Right ventricle myocardium superior (tissue), 1 donor: ENCODE measurements around the gene TTLL12. TPM values are rescaled to one million over a fixed set of nuclear protein-coding genes. Genes with fewer than 3 reads are reported as not detected.

Experiments used
- ATAC-seq: fragments of 200-7000 bp; cut with Tn5 transposase; one replicate; pipeline ENCODE4 v1.9.1; 2020; ENCODE audit warnings: mild to moderate bottlenecking; ENCODE audit not compliant: poor library complexity
- DNase-seq: peaks from one replicate; pipeline ENCODE4 v3.0.0-alpha.2; 2020
- intact Hi-C: fragments of 100-400 bp; cut with DNase I; formaldehyde crosslinking; loops from one replicate; pipeline ENCODE4 v1.11.2; 2022
- total RNA-seq: library from RNA; stranded (reverse); fragmentation: NEBNext Ultra II Directional; extraction: Animal tissue kit (Norgen Biotek cat#: 25700); gene quantifications from one replicate; pipeline ENCODE4 v1.2.1, GENCODE V29; 2021
- donor health status: DM: no; HTN: yes; CAD: no; lungs with severe emphysema.

Gene TTLL12
- total RNA-seq, 1 donor from 2014 or later = 11.1 TPM

DNA sequence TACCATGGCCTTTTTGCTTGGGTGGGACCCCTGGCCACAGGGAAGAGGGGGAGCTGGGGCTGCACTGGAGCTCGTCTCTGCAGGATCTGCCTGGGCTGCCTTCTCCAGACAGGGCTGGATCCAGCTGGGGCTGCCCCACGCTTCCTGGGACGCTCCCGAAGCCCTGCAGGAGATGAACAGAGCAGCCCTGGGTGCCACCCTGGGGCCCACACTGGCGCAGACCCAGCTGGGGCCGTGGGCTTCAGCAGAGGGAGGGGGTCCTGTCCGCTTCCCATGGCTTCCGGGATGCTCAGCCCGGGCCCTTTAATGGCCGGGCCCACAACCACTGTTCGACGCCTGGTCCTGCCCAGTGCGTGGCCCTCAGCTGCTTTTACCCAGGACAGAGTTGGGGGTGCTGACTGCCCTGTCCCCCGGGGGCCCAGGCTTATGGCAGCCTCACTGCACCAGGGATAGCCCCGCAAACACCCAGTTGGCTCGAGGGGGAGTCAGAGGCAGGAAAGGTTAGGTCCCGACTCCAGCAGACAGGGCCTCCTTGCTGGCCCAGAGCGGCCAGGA is 23.6 kb downstream of the TTLL12 start:
- ATAC-seq (no peak), DNase-seq (no peak)
- intact Hi-C loops = no loop called here

DNA sequence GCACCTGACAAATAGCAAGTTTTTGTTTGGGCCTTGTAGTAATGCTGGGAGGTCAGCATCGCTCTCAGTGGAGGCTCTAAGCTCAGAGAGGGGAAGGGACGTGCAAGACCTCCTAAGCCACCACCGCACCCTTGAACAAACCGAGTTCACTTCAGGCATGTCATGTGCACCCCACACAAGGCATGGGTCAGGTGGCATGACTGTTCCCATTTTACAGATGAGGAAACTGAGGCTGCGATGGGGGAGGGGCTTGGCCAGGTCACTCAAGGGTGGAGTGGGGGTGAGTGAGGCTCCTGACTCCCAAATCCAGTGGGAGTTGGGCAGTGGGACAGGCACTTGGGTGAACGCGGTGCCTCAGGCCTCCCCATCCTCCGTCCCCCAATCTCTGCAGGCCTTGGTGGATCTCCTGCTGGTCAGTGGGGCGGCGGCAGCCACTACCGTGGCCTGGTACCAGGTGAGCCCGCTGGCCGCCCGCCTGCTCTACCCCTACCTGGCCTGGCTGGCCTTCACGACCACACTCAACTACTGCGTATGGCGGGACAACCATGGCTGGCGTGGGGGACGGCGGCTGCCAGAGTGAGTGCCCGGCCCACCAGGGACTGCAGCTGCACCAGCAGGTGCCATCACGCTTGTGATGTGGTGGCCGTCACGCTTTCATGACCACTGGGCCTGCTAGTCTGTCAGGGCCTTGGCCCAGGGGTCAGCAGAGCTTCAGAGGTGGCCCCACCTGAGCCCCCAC is 24.4 kb downstream of the TTLL12 start:
- DNase-seq = no peak
- no peak for ATAC-seq
- intact Hi-C loops = no loop called here

DNA sequence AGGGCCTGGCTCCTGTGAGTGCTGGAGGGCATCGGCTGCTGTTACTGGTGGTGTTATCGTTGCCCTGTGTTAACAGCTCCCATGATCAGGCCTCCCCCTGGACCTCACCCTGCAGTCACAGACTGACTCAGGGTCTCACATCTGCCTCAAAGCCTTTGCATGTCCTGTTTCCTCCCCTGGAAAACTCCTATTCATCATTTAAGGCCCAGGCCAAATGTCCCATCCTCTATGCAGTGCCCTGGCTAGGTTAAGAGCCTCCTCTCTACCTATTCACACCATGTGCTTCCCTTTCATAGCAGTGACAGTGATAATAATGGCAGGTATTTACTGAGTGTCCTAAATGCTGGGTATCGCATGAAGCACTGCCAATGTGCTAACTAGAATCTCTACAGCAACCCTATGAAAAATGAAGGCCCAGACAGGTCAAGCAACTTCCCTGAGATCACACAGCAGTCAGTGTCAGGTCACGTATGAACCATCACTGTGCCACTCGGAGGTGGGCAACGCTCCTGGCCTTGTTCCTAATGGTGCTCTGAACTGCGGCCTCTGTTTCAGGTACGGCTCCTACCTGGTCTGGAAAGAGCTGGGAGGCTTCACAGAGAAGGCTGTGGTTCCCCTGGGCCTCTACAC is 26.3 kb downstream of the TTLL12 start:
- intact Hi-C loops = no loop called here
- ATAC-seq (no peak), DNase-seq (no peak)

DNA sequence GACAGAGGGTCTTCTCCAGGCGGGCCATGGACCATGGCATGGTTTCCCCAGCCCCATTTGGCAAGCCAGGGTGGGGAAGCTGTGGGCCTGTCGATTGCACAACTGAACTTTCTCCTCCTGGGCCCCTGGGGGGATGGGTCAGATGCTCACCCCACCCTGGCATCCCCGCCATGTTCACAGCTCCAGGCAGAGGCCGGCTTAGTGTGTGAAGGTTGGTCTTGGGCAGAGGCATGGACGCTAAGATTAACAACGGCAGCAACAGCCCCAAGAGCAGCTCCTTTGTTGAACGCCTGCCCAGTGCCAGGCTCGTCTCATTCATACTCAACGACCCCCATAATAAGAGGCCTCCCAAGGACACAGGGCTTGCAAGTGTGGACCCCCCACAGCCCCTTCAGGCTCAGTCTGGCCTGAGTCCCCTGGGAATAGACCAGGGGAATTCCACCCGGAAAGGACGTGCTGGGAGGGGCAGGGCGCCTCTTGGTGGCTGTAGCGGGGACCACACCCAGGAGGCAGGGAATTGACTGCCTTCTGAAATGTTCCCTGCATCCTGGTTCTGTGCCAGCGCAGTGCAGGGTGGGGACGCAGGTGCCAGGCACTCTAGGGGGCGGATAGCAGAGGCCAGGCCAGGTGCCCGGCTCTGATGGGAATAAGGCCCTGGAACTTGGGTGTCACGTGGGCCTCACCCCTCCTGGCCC is 27.3 kb downstream of the TTLL12 start:
- intact Hi-C loops = no loop called here
- DNase-seq = peak; percentile 53
- peak; percentile 1 for ATAC-seq

DNA sequence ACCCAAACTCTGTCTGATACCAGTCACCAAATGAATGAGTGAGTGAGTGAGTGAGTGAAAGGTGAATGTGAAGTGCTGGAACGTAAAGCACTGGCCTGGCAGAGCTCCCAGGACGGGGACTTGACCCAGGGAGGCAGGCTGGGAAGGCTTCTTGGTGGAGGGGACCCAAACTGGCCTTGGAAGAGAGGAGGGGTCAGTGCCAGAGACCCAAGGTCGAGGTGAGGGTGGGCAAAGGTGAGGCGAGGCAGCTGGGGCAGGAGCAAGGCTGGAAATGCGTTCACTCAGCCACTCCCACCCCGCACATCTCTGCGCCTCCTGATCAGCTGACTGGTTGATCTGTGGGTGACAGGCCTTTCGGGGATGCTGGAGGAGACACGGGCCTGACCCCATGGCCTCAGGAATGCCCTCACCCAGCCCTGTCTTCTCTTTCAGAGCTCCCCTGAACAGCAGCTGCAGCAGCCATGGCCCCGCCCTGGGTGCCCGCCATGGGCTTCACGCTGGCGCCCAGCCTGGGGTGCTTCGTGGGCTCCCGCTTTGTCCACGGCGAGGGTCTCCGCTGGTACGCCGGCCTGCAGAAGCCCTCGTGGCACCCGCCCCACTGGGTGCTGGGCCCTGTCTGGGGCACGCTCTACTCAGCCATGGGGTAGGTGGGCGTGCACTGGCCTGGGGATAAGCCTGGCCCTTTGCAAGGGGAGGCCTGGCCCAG is 28.0 kb downstream of the TTLL12 start:
- DNase-seq = no peak
- intact Hi-C loops = no loop called here
- peak; percentile 31 for ATAC-seq

DNA sequence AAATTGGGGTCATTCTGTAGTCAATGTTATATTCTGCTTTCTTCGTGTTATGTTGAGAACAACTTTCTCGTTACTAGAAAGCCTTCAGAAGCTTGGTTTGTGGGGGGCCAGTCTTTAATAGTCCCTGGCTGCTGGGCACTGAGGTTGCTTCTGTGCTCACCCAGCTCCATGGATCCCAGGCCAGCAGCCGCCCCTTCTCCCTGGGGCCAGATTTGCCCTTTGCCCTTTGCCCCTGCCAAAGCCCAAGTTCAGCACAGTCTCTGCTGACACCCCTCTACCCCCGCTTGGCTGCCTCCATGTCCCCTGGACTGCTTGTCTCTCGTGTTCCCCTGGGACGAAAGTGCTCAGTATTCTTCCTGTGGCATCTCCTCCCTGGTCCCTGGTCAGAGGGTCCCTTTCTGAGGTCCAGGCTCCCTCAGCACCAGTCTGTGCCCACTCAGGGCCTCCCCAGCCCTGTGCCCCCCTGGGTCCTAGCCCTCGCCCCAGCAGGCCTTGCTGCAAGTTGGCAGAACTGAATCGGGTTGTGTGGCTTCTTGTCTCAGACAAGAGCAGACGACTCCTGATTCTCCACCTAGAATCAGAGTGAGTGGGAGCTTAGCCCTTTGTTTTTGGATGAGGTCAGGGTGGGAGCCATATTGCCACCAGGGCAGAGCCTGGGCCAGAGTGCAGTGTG is 28.9 kb downstream of the TTLL12 start:
- ATAC-seq (no peak), DNase-seq (no peak)
- intact Hi-C loops = no loop called here

DNA sequence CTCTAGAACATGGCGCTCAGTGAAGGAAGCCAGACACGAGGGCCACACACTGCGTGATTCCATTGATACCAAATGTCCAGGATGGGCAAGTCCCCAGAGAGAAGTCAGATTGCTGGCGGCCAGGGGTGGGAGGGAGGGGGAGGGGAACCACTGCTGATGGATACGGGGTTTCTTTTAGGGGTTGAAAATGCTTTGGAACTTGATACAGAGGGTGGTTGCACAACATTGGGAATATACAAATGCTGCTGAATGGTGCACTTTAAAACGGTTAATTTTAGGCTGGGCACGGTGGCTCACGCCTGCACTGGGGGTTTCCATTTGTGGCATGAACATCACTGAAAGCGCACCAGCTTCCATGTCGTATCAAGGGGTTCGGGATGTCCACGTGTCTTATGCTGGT is 30.5 kb downstream of the TTLL12 start:
- DNase-seq (no peak), ATAC-seq (no peak)
- intact Hi-C loops = no loop called here

DNA sequence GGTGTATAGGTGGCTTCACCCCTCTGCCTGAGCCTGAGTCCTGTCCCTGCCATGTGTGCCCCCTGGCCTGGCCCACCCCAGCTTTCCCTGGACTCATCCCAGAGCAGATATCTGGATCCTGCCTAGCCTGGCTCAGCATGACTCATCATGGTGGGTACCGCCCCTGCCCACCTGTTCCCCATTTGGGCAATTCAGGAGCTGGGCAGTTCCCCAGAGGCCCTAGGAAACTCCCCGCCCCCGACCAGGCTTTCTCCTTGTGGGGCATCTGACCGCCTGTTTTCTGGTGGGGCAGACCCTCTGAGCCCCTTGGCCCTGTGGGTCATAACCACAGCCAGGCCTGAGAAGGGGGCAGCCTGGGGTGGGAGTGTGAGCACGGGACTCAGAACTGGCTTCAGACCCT is 31.1 kb downstream of the TTLL12 start:
- intact Hi-C loops = no loop called here
- ATAC-seq = no peak

DNA sequence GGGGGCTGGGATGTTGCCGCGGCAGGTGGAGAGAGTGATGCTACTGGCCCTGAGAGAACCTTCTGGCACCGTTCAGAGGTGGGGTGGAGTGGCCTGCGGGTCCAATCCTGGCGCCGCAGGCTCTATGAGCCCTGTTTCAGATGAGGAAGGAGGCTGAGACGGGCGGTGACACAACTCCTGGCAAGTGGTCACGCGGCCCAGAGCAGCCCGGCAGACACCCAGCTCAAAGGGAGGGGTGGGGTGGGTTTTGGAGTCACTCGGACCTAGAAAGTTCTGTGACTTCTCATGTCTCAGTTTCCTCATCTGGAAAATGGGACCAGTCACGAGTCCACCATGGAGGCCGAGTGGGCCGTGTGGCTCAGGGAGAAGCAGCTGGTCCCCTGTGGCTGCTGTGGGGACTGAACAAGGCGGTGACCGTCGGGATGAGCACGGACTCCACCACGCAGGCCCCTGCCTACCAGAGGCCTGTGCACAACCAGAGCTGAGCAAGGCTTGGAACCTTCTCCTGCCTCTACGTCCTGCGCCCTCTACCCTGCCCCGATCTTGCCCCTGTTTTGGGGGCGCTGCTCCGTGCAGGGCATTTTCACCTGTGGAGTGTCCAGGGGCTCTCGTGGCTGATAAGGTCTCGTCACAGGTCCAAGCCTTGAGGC is 31.9 kb downstream of the TTLL12 start:
- ATAC-seq (no peak), DNase-seq (peak; percentile 74)
- intact Hi-C loops = no loop called here

More for the DNA sequence above, 31.1 kb downstream of the TTLL12 start:
- no peak for DNase-seq

DNA sequence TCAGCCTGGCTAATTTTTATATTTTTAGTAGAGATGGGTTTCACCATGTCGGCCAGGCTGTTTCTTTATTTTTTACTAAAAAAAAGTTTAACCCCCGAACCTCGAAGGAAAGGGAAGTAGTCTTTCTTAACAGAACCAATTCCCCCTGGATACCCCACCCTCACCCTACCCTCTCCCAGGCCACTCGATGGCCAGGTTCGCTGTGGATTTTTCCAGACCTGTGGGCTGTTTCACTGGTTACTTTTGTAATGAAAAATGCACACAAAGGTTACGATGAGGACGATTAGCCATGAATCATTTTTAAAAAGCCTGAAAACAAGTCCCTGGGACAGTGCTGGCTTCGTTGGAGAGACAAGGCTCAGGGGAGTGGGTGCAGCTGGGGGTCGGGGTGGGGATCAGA is 33.0 kb downstream of the TTLL12 start:
- DNase-seq (no peak), ATAC-seq (no peak)
- intact Hi-C loops = loop anchor here (2.0 kb wide), 1 partner anchor 33 kb away; the partner anchor contains the start of gene TTLL12

DNA sequence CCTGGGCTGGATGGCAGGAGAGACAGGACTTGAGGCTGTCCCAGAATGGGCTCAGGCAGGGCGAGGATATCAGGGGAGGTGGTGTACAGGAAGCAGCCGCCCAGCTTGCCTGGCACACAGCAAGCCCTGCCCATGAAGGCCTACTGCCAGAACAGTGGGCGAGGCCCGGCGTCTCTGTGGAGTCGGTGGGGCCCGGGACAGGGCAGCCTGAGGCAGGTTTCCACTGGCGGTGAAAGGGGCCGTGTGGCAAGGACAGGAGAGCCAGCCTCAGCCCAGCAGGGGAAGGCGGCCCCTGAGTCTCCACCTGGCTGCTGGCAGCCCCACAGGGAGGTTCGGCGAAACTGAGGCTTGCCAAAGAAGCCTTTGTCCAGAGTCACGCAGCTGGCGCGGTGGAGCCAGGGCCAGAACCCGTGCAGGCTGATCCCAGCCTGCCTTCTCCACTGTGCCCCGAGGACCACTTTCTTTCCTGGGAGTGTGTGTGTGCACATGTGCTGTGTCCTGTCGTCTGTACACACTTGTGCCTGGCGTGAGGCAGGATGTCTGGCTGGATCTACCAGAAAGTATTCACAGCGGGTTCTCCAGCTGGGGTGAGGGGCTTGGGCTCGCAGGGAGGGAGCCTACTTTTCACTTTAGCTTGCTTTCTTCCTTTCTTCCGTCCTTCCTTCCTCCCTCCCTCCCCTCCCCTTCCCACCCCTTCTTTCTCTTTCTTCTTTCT is 34.4 kb downstream of the TTLL12 start:
- intact Hi-C loops = loop anchor here (2.0 kb wide), 1 partner anchor 34 kb away; the partner anchor contains the start of gene TTLL12
- DNase-seq (peak; percentile 86), ATAC-seq (peak; percentile 79)

DNA sequence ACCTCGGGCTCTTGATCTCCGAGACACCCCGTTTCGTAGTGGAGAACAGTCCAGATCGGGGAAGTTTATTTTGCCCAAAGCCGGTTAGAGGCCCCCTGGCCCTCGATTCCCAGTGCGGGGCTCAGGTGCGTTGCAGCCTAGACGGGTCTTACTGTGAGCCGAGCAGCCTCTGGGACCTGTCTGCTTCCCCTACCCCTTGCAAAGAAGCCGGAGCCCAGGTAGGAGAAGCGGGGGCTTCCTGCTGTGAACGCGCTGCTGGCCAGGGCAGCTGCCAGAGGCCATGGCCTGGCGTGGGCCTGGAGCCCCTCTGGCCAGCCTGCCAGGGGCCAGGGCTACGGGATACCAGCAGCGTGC is 35.0 kb downstream of the TTLL12 start:
- no peak for DNase-seq
- intact Hi-C loops = loop anchor here (2.0 kb wide), 1 partner anchor 35 kb away; the partner anchor contains the start of gene TTLL12
- no peak for ATAC-seq

DNA sequence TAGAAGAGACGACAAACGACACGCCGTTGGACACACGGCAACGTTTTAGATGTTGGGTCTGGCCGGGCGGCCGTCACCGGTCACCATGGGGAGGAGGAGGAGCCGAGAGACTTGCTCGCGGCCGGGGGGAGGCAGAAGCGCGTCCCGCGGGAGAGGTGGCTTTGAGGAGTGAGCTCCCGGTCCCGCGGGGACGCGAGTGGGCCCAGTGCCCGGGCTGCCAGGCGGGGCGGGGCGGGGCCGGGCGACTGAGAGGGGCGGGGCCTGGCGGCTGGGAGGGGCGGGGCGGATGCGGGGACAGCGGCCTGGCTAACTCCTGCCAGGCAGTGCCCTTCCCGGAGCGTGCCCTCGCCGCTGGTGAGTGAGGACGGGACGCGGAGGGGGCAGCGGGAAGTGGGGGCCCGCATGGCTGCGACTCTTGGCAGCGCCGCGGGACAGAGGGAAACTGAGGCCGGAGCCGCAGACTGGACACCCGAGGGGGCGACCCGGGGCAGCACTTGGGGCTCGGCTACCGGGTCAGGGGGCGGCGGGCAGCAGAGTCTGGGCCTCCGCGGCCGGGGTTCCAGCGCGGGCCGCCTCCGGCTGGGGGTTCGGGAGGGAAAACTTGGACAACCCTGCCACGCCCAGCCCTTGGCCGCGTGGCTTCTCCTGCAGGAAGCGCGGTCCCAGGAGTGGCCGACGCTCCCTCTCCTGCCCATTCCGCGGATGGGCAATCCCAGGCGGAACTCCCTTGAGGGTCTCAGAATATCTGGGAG is 35.5 kb downstream of the TTLL12 start, which contains the start of gene TSPO:
Gene TSPO (plus strand): TSS at position 309 of the 752 bp plus-strand sequence. CDS start 7,680 bp downstream, outside the sequence.
- intact Hi-C loops = loop anchor here (2.0 kb wide), 1 partner anchor 35 kb away; the partner anchor contains the start of gene TTLL12
- peak; percentile 89 for ATAC-seq
- peak; percentile 91 for DNase-seq

DNA sequence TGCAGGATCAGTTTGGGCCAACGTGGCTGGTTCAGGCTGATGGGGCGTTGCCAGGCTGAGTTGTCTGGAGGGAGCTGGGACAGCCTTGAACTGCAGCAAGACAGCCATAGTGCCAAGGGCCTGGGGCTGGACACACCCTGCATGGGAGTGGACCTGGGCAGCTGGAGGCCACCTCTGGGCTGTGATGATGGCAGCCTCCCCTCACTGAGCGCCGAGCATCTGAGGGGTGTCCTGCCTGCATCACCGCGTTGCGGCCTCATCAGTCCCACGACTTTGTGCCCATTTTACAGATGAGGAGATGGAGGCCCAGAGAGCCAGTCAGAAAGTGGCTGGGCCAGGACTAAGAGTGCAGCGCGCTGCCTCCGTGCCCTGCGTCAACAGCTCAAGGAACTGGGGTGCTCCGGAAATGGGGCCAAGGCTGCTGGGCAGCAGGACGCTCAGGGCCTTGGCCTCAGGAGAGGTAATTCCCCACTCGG is 36.2 kb downstream of the TTLL12 start:
- DNase-seq (no peak), ATAC-seq (no peak)
- intact Hi-C loops = no loop called here

DNA sequence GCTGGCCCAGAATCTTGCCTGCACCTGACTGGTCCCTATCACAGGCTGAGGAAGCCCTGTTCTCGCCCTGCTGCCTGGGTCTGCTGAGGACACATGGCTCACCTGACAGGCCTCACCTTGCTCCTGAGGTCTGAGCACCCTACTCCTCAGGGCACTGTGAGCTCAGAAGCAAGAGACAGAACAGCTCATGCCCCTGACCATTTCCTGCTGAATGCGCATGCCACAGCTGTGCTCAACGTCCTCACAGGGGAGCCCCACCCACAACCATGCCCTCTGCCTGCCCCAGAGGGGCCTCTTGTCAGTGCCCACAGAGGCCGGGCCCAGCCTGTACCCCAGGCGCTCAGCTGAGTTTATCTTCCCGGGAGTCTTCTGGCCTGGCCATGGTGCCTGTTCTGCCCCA is 38.4 kb downstream of the TTLL12 start:
- ATAC-seq (no peak), DNase-seq (peak; percentile 64)
- intact Hi-C loops = no loop called here

DNA sequence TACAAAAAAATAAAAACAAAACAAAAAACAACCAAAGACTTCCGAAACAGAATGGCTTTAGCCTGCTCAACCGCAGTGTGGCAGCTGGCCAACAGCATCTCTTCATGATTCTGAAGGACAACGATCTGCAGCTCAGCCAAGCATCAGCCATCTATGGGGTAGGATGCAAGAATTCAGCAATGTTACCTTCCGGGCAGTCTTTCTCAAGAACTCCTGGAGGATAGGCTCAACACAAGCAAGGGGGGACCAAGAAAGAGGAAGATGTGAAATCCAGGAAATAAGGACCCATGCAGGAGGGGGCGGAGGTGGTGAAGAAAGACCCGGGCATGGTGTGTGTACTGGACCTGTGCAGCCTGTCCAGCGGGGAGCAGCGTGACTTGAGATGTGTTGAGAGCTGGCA is 39.1 kb downstream of the TTLL12 start:
- DNase-seq (peak; percentile 60), ATAC-seq (no peak)
- intact Hi-C loops = no loop called here
